Stimulated activated CD4-positive, alpha-beta T cell treated with anti-CD3 and anti-CD28 coated beads, Interleukin-1b, Interleukin-23, amount 100 ng/mL, for 4 hours (primary cell): ENCODE measurements around the gene KIR2DL1.
"Not testable (repeated sequence)": the region's sequence is repeated elsewhere in the genome, so short reads cannot be mapped to it uniquely, and the experiment has no call there.

Experiments used
- DNase-seq, 2 donors: peaks; one replicate each; pipeline ENCODE4 v3.0.0-alpha.2; 2020; ENCODE audit warnings: low read depth in 2 of 2

The KIR2DL1 gene

GRCh38 chr19:54817670-54818536 lies 48.3 kb downstream of the KIR2DL1 start:
- no peak for DNase-seq

GRCh38 chr19:54824416-54824815 lies 54.8 kb downstream of the KIR2DL1 start:
- DNase-seq = not testable (repeated sequence)

GRCh38 chr19:54825326-54825725 lies 55.7 kb downstream of the KIR2DL1 start:
- DNase-seq = not testable (repeated sequence)

- DNase-seq = not testable (repeated sequence)
Observed at GRCh38 chr19:54828064-54828463, 58.5 kb downstream of the KIR2DL1 start.

- DNase-seq = not testable (repeated sequence)
Observed at GRCh38 chr19:54832496-54832895, 62.9 kb downstream of the KIR2DL1 start, which contains the start of gene KIR2DS4. TSS of gene KIR2DS4 (plus strand) at chr19:54832676.
